Cardiac muscle cell (in vitro differentiated cells and primary cell): ENCODE data around the gene SNX15. TPM values are rescaled to one million over a fixed set of nuclear protein-coding genes. Genes with fewer than 3 reads are reported as not detected.

Experiments
- DNase-seq, 2 donors: peaks; one replicate each; pipeline versions ENCODE4 v3.0.0 to v3.0.0-alpha.2; 2010 to 2017; ENCODE audit warnings: low read depth in 1 of 2, low spot score in 1 of 2
- H3K27ac ChIP-seq: fragments of 200-600 bp; sonication (generic); 2 replicates; pipeline ENCODE4 v1.5.1; 2016
- H3K27me3 ChIP-seq: fragments of 200-600 bp; sonication (generic); 2 replicates; pipeline ENCODE4 v1.6.0; 2016; ENCODE audit warnings: control low read depth
- H3K36me3 ChIP-seq: fragments of 200-600 bp; sonication (generic); 2 replicates; pipeline ENCODE4 v1.5.1; 2016; ENCODE audit warnings: control low read depth
- H3K4me1 ChIP-seq: fragments of 200-600 bp; sonication (generic); 2 replicates; pipeline ENCODE4 v1.8.1; 2017; ENCODE audit warnings: low read depth, mild to moderate bottlenecking, mixed run types
- H3K4me3 ChIP-seq: fragments of 200-600 bp; sonication (generic); 2 replicates; pipeline ENCODE4 v1.5.1; 2016; ENCODE audit warnings: mild to moderate bottlenecking
- H3K9me3 ChIP-seq: fragments of 200-600 bp; sonication (generic); 2 replicates; pipeline ENCODE4 v1.5.1; 2017; ENCODE audit warnings: low read depth, mild to moderate bottlenecking, control low read depth
- CTCF ChIP-seq: IDR thresholded peaks from 2 replicates; pipeline ENCODE4 v1.5.1; 2012; ENCODE audit warnings: low read depth, mild to moderate bottlenecking, low read length
- polyA plus RNA-seq: library from polyadenylated mRNA; unstranded; fragments of >200 nt; fragmentation: Nextera tagmentation; extraction: Ambion mirVana; gene quantifications from 2 replicates; pipeline ENCODE4 v1.2.1, GENCODE V29; 2016
- total RNA-seq: library from RNA; depleted of rRNA; stranded (reverse); fragments of >200 nt; gene quantifications from 2 replicates; pipeline ENCODE4 v1.2.3, GENCODE V29; 2016

SNX15 gene
- total and polyA plus RNA-seq, 2 experiments from 2014 or later, result 24.5 to 38.4 TPM

GRCh38 chr11:65051398-65051858, 24.2 kb downstream of the SNX15 start:
- H3K4me1 ChIP-seq, result no peaks in the 10 kb centered on the region
- no peak for DNase-seq
- H3K9me3 ChIP-seq, result no peaks in the 10 kb centered on the region
- no peak for TF ChIP-seq CTCF
- no peaks in the 10 kb centered on the region for H3K27me3 ChIP-seq
- no peaks in the 10 kb centered on the region for H3K36me3 ChIP-seq
- H3K4me3 ChIP-seq, result no peak overlapping the region
- no peak overlapping the region for H3K27ac ChIP-seq

- TF ChIP-seq CTCF, result no peak
- no peak for DNase-seq
These were observed 26.7 kb downstream of the SNX15 start for GRCh38 chr11:65053827-65054508.

GRCh38 chr11:65055538-65055937, 28.3 kb downstream of the SNX15 start:
- Histone ChIP-seq H3K9me3 (no peaks in the 10 kb centered on the region), H3K36me3 (no peaks in the 10 kb centered on the region), H3K4me3 (no peak overlapping the region), H3K27ac (no peak overlapping the region), H3K4me1 (no peaks in the 10 kb centered on the region), H3K27me3 (no peaks in the 10 kb centered on the region)
- DNase-seq, result no peak
- TF ChIP-seq CTCF, result no peak

More at GRCh38 chr11:65053827-65054508, 26.7 kb downstream of the SNX15 start:
- Histone ChIP-seq H3K36me3 (no peaks in the 10 kb centered on the region), H3K9me3 (no peaks in the 10 kb centered on the region), H3K4me3 (no peak overlapping the region), H3K27ac (no peak overlapping the region), H3K4me1 (no peaks in the 10 kb centered on the region), H3K27me3 (no peaks in the 10 kb centered on the region)

GRCh38 chr11:65056999-65057398, 29.8 kb downstream of the SNX15 start:
- no peaks in the 10 kb centered on the region for H3K9me3 ChIP-seq
- no peak for TF ChIP-seq CTCF

GRCh38 chr11:65057526-65057925, 30.3 kb downstream of the SNX15 start:
- Histone ChIP-seq H3K36me3 (no peaks in the 10 kb centered on the region), H3K9me3 (no peaks in the 10 kb centered on the region), H3K27me3 (no peaks in the 10 kb centered on the region), H3K4me1 (no peaks in the 10 kb centered on the region), H3K27ac (no peak overlapping the region), H3K4me3 (no peak overlapping the region)
- TF ChIP-seq CTCF, result no peak
- no peak for DNase-seq

More at GRCh38 chr11:65056999-65057398, 29.8 kb downstream of the SNX15 start:
- no peak for DNase-seq
- Histone ChIP-seq H3K27ac (no peak overlapping the region), H3K27me3 (no peaks in the 10 kb centered on the region), H3K4me1 (no peaks in the 10 kb centered on the region), H3K4me3 (no peak overlapping the region), H3K36me3 (no peaks in the 10 kb centered on the region)
